Cerebellar cortex (tissue), 1 donor: ENCODE data around the gene CALD1.

ENCODE experiments used
- DNase-seq: peaks from one replicate; pipeline ENCODE4 v3.0.0-alpha.2; 2015; ENCODE audit warnings: low spot score

Gene CALD1, protein sequence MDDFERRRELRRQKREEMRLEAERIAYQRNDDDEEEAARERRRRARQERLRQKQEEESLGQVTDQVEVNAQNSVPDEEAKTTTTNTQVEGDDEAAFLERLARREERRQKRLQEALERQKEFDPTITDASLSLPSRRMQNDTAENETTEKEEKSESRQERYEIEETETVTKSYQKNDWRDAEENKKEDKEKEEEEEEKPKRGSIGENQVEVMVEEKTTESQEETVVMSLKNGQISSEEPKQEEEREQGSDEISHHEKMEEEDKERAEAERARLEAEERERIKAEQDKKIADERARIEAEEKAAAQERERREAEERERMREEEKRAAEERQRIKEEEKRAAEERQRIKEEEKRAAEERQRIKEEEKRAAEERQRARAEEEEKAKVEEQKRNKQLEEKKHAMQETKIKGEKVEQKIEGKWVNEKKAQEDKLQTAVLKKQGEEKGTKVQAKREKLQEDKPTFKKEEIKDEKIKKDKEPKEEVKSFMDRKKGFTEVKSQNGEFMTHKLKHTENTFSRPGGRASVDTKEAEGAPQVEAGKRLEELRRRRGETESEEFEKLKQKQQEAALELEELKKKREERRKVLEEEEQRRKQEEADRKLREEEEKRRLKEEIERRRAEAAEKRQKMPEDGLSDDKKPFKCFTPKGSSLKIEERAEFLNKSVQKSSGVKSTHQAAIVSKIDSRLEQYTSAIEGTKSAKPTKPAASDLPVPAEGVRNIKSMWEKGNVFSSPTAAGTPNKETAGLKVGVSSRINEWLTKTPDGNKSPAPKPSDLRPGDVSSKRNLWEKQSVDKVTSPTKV

DNA sequence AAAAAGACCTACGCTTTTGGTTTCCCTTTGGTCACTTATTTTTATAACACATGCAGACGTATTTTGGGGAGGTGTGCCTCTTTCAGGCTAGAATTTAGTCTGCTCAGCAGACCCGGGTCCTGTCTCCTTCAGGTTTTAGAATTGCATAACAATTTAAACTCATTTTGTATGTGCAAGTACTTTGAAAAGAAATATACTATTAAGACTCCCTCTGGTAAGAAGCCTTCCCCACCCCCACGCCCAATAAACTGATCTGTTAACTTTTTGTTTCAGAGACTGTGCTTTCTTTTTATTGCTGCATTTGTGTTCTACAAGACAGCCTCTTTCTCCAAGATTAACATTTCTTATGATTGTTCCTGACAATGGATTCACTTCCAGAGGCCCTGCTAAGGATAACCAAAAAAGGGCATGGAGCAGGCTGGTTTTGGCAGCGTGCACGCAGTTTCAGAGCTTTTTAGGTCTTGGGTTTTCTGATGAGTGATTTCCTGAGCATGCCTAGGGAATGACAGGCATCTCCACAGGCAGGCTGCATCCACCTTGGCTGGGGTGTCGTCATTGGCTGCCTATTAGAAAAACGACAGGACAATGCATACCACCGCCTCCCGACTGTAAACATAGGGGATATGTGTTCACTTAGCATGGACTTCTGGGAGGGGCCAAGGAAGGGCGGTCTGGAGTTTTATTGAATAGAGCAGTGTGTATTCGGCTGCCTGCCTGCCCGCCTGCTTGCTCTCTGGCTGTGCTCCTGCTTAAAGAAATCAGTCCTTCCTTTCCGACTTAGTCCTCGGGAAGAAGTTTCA lies at the start of gene CALD1:
Gene CALD1, plus strand, starts transcription at position 694 of the 800 bp plus-strand sequence. CDS start 88,100 bp downstream, outside the sequence.
- peak; percentile 79 for DNase-seq

DNA sequence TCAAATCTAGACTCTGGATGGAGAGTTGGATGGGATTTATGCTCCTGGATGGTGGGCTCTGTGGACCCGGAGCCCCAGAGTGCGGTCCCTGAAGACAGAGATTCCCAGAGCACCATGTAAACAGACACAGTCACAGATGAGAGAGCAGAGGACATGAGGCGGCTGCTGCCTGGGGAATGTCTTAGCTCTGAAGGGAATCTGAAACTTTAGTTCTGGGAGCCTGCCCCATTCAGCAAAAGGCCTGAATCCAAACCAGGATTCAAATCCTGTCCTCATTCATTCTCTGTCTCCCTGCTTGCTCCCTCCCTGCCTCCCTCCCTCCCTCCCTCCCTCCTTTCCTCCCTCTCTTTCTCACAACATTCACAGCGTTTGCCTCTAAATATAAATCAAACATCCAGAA lies 49.5 kb upstream of the CALD1 start:
- DNase-seq, result no peak

DNA sequence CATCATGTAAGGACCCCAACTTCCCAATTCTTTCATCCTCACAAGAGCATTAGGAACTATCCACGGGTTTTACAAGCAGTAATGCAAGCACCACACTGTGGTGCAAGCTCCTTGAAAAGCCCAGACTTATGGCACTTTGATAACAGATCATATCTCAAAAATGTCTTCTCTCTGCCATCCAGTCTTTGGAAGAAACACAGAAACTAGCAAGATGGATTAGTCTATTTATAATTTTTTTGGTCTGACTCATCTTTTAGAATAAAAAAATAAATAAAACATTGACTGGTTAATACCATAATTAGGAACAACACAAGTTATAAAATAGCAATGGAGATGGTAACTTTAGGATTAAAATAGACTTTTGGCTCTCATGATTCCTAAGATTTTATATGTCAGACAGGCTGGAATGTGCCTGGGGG lies 49.0 kb upstream of the CALD1 start:
- DNase-seq, result no peak

DNA sequence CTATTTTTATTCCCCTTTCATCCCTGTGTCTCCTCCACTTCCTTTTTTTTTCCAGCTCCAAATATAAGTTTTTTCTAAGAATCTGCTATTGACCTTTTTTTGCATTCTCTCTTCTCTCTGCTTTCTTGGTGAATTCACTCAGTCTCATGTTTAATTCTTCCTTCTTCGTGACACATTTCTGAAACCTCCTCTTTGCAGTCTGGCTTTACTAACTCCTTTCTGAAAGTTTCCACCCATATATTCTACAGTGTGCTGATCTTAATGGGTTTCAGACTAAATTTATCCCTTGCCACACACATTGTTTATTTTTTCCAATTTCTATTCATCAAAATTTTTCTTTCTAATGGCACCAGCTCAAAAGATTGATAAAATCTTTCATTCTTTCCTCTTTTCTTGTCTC lies 47.8 kb upstream of the CALD1 start:
- DNase-seq, result no peak

DNA sequence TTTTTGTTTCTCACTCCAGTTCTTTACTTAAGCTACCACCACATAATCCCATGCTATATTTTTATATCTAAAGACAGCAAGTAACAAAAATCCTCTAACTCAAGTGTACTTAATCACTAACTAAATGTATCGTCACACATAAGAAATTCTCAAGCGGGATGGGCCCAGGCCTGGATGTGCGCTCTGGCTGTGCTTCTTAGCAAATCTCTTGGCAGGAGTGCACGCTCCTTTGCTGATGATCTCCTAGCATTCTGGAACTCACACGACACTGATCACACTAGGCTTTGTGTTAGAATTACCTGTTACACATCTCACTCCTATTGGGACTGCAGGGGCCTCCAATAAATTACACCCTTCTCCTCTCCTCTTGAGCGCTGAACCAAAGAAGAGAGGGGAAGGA lies 46.7 kb upstream of the CALD1 start:
- no peak for DNase-seq

DNA sequence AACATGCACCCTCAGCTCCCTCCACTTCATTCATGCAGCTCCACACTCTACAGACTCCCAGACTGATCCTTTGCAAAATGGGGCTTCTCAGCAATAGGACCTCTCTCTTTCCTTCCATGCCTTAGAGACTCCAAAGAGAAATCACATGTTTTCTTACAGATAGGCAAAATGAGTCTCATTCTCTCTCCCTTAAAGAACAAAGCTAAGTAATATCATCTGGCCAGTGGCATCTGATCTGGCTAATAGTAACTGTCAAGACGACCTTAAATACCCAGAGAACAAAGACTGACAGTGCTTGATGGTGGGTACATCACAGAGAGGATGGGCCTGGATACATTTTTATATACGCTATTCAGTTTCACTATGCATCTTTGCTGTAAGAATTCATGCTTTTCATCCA lies 43.1 kb upstream of the CALD1 start:
- DNase-seq, result no peak

DNA sequence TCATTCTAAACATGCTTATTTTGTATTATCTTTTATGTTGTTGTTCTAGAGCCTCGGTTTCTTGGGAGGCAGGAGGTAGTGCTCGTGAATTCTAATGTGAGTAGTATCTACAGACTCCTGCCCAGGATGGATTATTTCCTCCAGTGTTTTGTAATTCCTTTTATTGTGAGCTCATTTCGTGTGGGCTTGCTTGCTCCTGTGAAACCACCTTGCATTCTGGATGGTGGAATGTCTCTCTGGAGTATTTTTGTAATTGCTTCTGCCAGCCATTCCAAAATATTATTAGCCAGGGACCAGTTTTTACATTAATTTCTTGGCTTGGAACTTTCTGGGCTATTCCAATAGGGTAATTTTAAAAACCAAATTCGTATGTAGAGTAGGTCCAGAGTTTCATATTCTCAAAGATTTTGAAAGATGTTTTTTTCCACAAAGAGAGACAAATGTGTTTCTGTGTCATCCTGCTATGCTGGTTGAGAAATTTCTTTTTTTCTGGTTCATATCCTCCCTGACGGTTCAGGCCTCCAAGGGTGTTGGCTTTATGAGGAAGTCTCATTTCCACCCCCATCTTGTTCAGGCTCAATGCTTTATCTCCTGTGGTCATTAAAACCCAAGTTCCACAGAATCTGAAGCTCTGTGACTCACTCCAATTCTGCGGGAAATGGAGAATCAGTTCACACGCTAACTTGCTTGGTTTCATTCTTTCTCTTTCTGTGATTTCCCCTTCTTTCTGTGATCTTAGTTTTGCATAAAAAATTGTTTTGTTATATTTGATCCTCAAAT lies 41.7 kb upstream of the CALD1 start:
- no peak for DNase-seq

DNA sequence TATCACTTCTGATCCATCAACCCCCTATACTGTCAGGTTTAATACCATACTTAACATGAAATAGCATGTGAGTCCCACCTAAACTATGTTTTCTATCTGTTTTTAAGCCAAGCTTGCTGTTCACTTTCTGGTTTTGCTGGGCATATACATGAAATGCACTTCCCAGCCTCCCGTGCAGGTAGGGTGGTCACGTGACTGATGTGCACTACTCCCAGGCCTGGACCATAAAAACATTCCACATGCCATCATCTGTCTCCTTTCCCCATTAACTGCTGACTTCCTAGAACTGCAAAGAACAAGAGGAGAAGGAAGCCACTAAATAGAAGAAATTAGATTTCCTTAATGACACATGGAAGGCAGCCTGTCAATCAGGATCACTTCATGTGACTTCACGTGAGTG lies 40.1 kb upstream of the CALD1 start:
- no peak for DNase-seq

DNA sequence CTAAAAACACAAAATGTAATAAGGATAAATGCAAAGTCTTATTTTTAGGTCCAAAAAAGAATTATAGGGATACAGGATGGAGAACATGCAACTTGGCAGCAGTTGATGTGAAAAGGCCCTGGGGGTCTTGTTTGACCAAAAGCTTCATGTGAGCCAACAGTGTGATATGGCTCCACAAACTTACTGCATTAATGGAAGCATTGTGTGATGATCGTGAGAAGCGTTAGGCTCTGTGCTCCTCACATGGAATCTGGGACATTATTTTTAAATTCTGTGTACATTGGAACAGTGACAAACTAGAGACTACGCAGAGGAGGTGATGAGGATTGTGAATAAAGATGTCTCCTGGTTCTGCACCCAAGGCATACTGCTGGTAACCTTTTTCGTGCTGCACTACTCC lies 39.1 kb upstream of the CALD1 start:
- no peak for DNase-seq

DNA sequence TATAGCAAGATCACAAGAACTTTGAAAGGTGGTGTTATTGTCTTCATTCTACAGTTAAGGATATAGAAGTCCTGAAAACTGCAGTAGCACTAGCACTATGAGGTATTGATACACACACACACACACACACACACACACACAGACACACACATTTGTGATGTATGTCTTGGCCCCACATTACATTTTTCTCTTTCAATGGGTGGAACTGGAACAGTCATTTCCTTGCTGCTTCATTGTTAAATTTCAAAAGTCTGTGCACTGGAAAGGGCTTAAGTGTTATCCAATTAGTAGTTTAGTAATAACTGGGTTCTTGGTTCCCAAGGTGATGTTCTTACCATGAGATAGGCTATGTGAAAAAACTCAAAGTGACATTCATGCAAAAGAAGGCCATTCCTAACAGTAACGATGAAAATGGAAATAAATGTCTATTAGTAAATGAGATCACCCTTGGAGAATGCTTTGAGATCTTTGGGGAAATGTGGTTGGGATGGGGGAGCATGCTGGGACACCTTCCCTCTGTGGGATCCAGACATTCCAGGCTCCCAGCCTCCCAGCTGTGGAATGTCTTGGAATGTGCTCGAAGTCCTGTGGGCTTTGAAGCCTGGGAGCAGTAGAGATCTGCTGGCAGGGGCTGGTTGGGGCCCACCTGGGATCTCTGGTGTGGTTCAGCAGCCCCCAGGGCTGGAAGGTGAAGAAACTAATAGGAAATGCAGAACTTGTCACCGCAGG lies 37.4 kb upstream of the CALD1 start:
- DNase-seq, result no peak

DNA sequence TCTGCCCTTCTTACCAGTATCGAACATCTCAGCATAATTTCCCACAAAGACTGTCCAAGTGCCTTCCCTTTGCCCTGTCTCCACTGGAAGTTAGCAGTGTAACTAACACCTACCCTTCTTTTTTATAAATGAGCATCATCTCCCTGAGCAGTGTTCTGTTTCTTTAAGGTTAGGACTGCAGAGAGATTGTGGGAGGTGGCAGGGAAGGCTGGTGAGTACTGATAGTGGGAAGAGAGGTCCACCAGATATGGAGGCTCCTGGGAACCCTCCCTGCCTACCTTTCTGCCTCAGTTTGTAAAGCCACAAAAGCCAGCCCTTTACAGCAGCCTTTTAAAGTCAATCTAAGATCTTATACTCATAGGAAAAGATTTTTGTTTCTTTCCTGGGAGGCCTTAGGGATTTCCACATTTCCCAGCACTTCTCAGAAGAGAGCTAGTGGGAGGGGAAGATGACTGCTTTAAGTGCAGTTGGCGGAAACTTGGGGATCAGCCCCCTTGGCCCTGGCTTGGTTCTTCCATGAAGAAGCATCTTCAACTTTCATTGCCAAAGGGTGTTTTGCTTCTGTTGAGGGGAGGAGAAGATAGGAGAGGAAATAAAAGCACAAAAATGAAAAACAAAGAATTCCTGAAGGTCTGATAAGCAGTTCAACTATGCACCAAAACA lies 36.6 kb upstream of the CALD1 start:
- no peak for DNase-seq

DNA sequence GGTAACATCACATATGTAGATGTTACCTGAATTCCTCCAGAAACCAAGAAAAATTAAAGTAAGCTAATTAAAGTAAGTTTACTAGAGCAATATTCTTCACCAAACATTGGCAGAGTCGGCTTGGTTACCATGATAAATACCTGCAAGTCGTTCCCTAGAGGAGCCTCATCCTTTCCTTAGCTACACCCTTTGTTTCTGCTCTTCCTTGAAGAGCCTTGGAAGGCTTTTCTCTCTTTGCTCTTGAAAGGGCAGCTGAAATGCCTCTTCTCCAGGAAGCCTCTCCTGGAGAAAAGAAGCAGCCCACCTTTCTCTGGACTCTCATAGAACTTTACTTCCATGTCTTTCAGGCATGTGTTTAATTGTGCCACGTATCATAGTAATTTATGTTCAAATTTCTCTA lies 34.9 kb upstream of the CALD1 start:
- DNase-seq, result no peak

DNA sequence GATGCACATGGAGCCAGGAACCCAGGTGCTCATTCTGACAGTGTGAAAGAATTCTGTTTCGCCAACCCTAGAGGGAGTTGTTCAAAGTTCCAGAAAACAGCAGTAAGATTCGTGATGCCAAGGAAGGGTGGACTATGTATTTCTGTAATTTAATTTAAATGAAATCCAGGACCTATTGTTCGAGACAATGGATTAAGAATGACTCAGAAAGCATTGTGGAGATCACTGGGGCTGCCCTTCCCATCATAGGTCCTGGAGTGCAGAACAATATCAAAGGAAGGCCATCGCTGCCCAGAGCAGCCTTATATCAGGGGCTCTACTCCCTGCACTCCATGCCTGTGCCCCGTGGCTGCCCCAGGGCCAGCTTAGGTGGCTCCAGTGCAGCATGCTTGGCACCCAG lies 32.1 kb upstream of the CALD1 start:
- DNase-seq, result no peak

DNA sequence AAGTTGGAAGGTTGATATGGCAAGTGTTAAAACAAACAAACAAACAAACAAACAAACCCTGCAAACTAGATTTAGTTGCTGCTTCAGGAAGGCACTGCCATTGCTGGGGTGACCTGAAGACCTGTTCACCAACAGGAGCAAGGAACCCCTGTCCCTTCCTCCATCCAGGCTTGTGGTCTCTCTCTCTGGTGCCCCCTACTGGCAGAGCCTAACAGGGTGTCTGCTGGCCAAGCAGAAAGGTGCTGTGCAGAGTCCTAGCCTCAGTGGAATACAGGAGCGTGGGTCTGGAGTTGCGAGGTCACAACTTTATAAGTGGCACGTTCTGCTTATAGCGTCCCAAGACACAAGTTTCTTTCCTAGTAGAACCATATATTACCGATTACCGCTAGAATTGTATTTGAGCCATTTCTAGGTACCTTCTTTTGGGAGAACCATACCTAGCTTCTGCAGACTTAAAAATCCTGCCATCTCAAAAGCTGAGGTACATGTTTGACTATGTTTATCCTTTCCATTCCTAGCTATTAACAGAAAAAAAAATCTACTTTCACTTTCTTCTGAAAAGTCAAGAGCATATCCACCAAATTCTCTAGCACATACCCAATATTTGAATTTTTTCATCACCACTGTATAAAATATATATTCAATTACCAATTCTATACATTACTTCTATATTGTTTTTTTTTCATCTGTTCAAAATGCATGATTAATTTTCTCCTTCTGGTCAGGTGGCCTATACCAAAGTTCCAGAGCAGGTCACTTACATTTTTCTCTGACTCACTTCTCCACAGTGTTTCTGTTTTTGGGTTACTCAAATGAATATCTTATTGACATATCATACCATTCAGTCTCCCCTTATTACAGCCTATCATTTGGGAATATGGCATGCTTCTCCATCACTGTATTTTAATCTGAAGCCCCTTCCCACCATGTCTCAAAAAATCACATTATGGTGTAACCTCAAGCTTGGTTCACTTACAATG lies 29.1 kb upstream of the CALD1 start:
- peak; percentile 28 for DNase-seq

DNA sequence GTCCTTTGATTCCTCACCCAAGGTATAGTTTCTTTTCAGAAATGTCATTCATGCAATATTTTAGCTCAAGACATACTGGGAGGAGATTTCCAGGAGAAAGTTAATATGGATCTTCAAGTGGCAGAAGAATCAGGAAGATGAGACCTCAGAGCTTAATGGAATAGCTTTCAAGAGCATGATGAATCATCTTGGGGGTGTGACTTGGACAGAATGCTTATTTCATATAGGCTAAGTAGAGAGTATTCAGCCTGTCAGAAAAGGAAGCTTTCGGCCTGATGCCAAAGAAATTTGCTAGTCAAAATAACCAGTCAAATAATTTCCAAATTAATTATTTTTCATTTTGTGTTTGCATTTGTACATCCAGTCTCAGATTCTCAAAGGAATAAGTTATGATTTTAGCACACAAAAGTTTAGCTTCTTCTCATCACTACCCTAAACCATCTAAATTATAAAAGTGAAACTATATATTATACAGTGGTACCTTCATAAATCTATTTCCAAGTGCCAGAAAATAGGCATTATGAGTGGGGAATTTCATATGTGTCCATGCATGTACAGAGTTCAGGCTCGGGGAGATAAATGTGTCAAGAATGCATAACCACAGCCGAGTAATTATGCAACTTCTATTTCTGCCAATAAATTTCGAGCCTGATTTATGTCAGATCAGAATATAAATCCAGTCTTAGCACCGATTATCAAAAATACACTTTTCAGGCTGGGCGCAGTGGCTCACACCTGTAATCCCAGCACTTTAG lies 27.3 kb upstream of the CALD1 start:
- DNase-seq, result no peak

DNA sequence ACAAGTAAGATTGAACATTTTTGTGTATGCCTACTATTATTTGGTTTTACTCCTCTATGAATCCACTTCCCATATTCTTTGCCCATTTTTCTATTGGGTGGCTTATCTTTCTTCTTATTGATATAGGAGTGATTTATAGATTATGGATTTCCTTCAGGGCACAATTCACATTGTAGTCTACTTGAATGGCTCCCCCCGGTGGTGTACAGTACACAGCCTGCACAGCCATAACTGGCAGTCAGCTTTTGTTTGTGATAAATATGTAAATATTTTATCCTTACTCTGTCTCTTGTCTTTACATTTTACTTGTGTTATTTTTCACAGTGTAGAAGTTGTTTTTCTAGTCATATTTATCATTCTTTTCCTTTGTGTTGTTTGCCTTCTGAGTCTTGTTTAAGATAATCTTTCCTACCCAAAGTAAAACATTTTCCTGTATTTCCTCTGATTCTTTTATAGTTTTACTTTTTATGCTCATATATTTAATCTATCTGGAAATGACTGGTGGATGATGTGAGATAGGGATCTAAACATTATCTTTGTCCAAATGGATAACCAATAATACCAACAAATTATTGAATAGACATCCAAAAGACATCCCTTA lies 23.9 kb upstream of the CALD1 start:
- DNase-seq, result no peak

DNA sequence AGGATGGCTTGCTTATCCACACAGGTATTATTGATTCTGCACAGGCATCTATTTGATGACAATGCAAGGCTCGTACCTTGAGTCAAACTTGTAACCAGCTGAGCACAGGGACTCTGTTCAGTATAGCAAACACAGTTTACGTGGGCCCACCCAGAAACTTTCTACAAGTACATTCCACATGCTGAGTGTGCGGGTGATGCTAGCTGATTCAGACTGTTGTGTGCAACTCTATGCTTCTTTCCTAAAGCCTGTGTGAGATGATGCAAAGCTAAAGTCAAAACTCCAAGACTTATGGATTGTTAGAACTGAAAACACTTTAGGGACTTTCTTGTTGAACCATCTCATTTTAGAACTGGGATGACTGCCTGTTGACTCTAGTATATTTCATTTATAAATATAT lies 21.5 kb upstream of the CALD1 start:
- DNase-seq, result no peak

DNA sequence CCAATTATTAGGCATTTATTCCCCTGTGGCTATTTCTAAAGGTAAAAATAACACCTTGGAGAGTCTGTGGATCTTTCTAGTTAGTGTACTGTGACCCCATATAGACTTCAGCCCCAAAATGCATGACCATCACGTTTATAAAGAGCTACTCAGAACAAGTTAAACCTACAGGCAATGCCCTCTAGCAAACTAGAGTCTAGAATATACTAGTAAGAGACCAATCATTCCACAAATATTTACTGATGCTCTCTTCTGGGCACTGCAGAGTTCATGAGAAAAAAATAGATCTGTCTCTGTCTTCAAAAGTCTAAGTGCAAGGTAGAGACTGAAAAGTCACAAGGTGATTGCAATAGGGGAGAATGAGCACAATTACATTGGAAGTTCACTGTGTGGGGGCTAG lies 20.5 kb upstream of the CALD1 start:
- DNase-seq, result no peak
